Measurements from ENCODE around the gene PHF3. TPM values are rescaled to one million over a fixed set of nuclear protein-coding genes. Genes with fewer than 3 reads are reported as not detected.

Gene PHF3
- total RNA-seq, 1 experiment from 2014 or later: 66.6 TPM

DNA sequence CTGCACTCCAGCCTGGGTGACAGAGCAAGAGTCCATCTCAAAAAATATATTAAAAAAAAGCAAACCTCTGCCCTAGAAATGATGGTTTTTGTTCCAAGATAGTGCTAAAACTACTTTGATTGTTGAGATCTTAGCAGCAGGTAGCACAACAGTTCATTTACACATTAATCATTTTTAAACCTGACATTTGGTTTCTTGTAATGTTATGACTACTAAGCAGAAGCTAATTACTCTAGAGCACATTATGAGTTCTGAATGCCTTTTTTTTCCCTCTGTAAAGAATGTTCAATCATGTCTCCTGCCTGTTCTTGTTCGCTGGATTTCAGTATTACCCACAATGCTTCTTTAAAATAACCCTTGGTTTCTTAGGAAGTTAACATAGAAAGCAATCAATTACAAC is 24.7 kb upstream of the PHF3 start:
- Histone ChIP-seq H3K56ac (ENCODE audit: insufficient read length, low read depth, low read length) (no peak overlapping the region), H3K14ac (ENCODE audit: insufficient read depth, low read length) (no peak overlapping the region), H3K23ac (ENCODE audit: insufficient read length, low read depth, low read length) (no peak overlapping the region), H4K91ac (ENCODE audit: insufficient read length, low read depth, low read length) (no peak overlapping the region), H2AFZ (ENCODE audit: low read length) (no peak overlapping the region), H3K18ac (ENCODE audit: insufficient read length, low read depth, low read length) (no peak overlapping the region), H3K4ac (ENCODE audit: low read depth, low read length) (no peak overlapping the region), H3K9me3 (ENCODE audit: control insufficient read depth, low read depth, low read length) (no peaks in the 10 kb centered on the region), H3K79me2 (ENCODE audit: insufficient read depth, low read length) (no peaks in the 10 kb centered on the region), H3K9ac (ENCODE audit: extremely low read depth, insufficient read length, low read length) (no peak overlapping the region), H3K79me1 (ENCODE audit: insufficient read depth, low read depth, low read length, poor library complexity, severe bottlenecking) (no peaks in the 10 kb centered on the region), H3K27me3 (ENCODE audit: insufficient read depth, low read length) (no peaks in the 10 kb centered on the region), H2AK5ac (ENCODE audit: insufficient read length, low read length) (no peak overlapping the region), H3T11ph (ENCODE audit: low read length) (no peak overlapping the region), H2BK5ac (ENCODE audit: insufficient read length, low read length) (no peak overlapping the region), H3K23me2 (ENCODE audit: insufficient read length, low read depth, low read length, poor library complexity, severe bottlenecking) (no peaks in the 10 kb centered on the region), H2BK12ac (ENCODE audit: insufficient read length, low read depth, low read length) (no peak overlapping the region), H4K5ac (ENCODE audit: insufficient read length, low read depth, low read length) (no peak overlapping the region), H4K20me1 (ENCODE audit: control insufficient read depth, insufficient read depth, insufficient read length) (no peaks in the 10 kb centered on the region), H2BK20ac (ENCODE audit: low read depth, low read length, poor library complexity, severe bottlenecking) (no peak overlapping the region), H2BK15ac (ENCODE audit: low read depth, low read length) (no peak overlapping the region), H3K4me2 (ENCODE audit: insufficient read depth, insufficient read length, low read length) (no peak overlapping the region), H3K4me1 (ENCODE audit: insufficient read depth, low read length) (no peaks in the 10 kb centered on the region), H4K8ac (replicated peaks; ENCODE audit: insufficient read length, low read depth, low read length) (no peak overlapping the region), H3K27ac (ENCODE audit: insufficient read length, low read depth, low read length) (no peak overlapping the region), H2BK120ac (ENCODE audit: low read depth, low read length, poor library complexity, severe bottlenecking) (no peak overlapping the region)
- no peaks in the 10 kb centered on the region for H3K36me3 Mint-ChIP-seq (ENCODE audit: insufficient read depth in 1 of 3, low read depth in 3 of 3)
- H3K4me3 Mint-ChIP-seq: no peak overlapping the region
- no peaks in the 10 kb centered on the region for H3K9me3 Mint-ChIP-seq
- H3K27me3 Mint-ChIP-seq (ENCODE audit: low read depth): no peaks in the 10 kb centered on the region
- H3K27ac Mint-ChIP-seq: no peak overlapping the region
- no peak for DNase-seq
- TF ChIP-seq, protein P1, sequence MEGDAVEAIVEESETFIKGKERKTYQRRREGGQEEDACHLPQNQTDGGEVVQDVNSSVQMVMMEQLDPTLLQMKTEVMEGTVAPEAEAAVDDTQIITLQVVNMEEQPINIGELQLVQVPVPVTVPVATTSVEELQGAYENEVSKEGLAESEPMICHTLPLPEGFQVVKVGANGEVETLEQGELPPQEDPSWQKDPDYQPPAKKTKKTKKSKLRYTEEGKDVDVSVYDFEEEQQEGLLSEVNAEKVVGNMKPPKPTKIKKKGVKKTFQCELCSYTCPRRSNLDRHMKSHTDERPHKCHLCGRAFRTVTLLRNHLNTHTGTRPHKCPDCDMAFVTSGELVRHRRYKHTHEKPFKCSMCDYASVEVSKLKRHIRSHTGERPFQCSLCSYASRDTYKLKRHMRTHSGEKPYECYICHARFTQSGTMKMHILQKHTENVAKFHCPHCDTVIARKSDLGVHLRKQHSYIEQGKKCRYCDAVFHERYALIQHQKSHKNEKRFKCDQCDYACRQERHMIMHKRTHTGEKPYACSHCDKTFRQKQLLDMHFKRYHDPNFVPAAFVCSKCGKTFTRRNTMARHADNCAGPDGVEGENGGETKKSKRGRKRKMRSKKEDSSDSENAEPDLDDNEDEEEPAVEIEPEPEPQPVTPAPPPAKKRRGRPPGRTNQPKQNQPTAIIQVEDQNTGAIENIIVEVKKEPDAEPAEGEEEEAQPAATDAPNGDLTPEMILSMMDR (conservative IDR thresholded peaks at IDR 0.05): no peak
- WGBS (ENCODE audit: extremely low coverage, insufficient read length, low lambda C conversion rate): no CpG with 5 or more reads among the region's 1 CpG
- H3K4me1 Mint-ChIP-seq: no peaks in the 10 kb centered on the region

All from H9 (cell line).